Stimulated activated naive B cell treated with anti-CD40 and anti-IgM and Interleukin-4, amounts not matched to agents 10 μg/mL and 1 μg/mL and 100 μg/mL, for 72 hours (primary cell): Measurements from ENCODE around the gene CAPN12.

Experiments
- ATAC-seq, 2 donors: fragments of 150-1000 bp; cut with Tn5 transposase; replicated peaks; 2 replicates each; pipeline ENCODE4 v1.10.0; 2021; ENCODE audit warnings: moderate library complexity in 1 of 2
- DNase-seq: peaks from one replicate; pipeline ENCODE4 v3.0.0; 2021
- H3K27ac Mint-ChIP-seq: one replicate; pipeline ENCODE4 v1.8.0; 2022; ENCODE audit warnings: mild to moderate bottlenecking, mixed read lengths
- H3K27me3 Mint-ChIP-seq, 2 donors: one replicate each; pipeline ENCODE4 v1.8.0; 2022; ENCODE audit warnings: mixed read lengths in 2 of 2
- H3K36me3 Mint-ChIP-seq, 2 donors: one replicate each; pipeline ENCODE4 v1.8.0; 2022; ENCODE audit warnings: mixed read lengths in 2 of 2, mild to moderate bottlenecking in 1 of 2
- H3K4me1 Mint-ChIP-seq, 2 donors: one replicate each; pipeline ENCODE4 v1.8.0; 2022; ENCODE audit warnings: mixed read lengths in 2 of 2, mild to moderate bottlenecking in 1 of 2
- H3K4me3 Mint-ChIP-seq, 2 donors: one replicate each; pipeline ENCODE4 v1.8.0; 2022; ENCODE audit warnings: mild to moderate bottlenecking in 2 of 2, mixed read lengths in 2 of 2, moderate library complexity in 1 of 2
- H3K9me3 Mint-ChIP-seq, 2 donors: one replicate each; pipeline ENCODE4 v1.8.0; 2022; ENCODE audit warnings: mixed read lengths in 2 of 2, mild to moderate bottlenecking in 1 of 2

CAPN12 gene

GRCh38 chr19:38736413-38737280 is 7.6 kb downstream of the CAPN12 start:
- ATAC-seq (peak; percentile 22 to 45), DNase-seq (peak; percentile 48)
- Mint-ChIP-seq H3K36me3 (peaks cover 4 to 16% of the 10 kb centered on the region in 2 donors), H3K27me3 (no peaks in the 10 kb centered on the region), H3K27ac (peak overlapping the region; percentile 71), H3K4me3 (peak overlapping the region; percentile 71 to 85), H3K4me1 (peaks cover 23 to 48% of the 10 kb centered on the region in 2 donors), H3K9me3 (no peaks in the 10 kb centered on the region)

DNA sequence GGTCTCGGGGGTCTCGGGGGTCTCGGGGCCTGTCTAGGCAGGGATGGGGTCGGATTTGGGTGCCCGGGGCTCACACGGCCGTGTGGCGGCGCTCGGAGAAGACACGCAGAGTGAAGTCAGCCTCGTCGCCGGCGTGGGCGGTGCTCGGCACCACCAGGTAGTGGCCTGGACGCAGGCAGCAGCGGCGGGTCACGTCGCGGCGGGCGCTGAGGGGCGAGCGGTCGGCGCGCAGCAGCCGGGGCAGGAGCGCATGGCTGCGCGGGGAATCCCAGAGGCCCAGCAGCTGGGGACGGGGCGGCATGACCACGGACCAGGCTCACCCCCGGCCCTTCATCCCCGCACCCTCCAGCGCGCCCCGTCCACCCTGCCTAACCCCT is 8.2 kb downstream of the CAPN12 start:
- Mint-ChIP-seq H3K4me3 (peak overlapping the region; percentile 76 to 85), H3K9me3 (no peaks in the 10 kb centered on the region)

DNA sequence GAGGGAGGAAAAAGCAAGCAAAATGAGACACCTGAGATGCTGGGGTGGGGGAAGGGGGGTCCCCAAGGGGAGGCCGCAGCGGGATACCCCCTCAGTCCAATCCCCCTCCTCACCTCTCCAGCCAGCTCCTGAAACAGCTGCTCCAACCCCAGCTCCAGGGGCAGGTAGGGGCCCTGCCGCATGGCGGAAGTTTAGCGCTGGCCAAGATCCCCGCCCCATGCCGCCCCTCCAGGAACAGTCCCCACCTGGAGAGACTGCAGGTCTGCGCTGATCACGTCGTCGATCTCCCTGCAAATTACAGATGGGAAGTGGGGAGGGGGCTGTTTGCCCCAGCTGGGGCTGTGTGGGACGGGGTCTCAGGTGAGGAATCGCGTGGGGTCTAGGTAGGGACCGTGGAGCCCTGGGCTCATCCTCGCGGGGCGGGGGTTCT is 9.0 kb downstream of the CAPN12 start:
- H3K9me3 Mint-ChIP-seq: no peaks in the 10 kb centered on the region
- H3K27ac Mint-ChIP-seq: peak overlapping the region; percentile 93
- H3K27me3 Mint-ChIP-seq: no peaks in the 10 kb centered on the region
- H3K36me3 Mint-ChIP-seq: peaks cover 8 to 22% of the 10 kb centered on the region in 2 donors
- peak; percentile 28 for DNase-seq
- H3K4me3 Mint-ChIP-seq: peak overlapping the region; percentile 74 to 84
- ATAC-seq: peak; percentile 36 to 39
- peaks cover 23 to 51% of the 10 kb centered on the region in 2 donors for H3K4me1 Mint-ChIP-seq

More for the DNA sequence above, 8.2 kb downstream of the CAPN12 start:
- H3K4me1 Mint-ChIP-seq: peaks cover 23 to 51% of the 10 kb centered on the region in 2 donors
- ATAC-seq (peak; percentile 48 to 53), DNase-seq (peak; percentile 56)
- H3K27me3 Mint-ChIP-seq: no peaks in the 10 kb centered on the region
- peaks cover 4 to 17% of the 10 kb centered on the region in 2 donors for H3K36me3 Mint-ChIP-seq
- H3K27ac Mint-ChIP-seq: no peak overlapping the region

- H3K4me1 Mint-ChIP-seq: peaks cover 23 to 54% of the 10 kb centered on the region in 2 donors
- H3K9me3 Mint-ChIP-seq: no peaks in the 10 kb centered on the region
- H3K27me3 Mint-ChIP-seq: no peaks in the 10 kb centered on the region
- ATAC-seq (peak; percentile 23 to 41), DNase-seq (no peak)
- peaks cover 13 to 26% of the 10 kb centered on the region in 2 donors for H3K36me3 Mint-ChIP-seq
- peak overlapping the region; percentile 74 to 84 for H3K4me3 Mint-ChIP-seq
- H3K27ac Mint-ChIP-seq: peak overlapping the region; percentile 93
Measured at GRCh38 chr19:38734426-38735256, 9.6 kb downstream of the CAPN12 start.

- DNase-seq (no peak), ATAC-seq (peak in 1 of 2 donors; percentile 36)
- H3K9me3 Mint-ChIP-seq: no peaks in the 10 kb centered on the region
- peak overlapping the region; percentile 74 to 84 for H3K4me3 Mint-ChIP-seq
- H3K27ac Mint-ChIP-seq: peak overlapping the region; percentile 93
- H3K36me3 Mint-ChIP-seq: peaks cover 16 to 29% of the 10 kb centered on the region in 2 donors
- H3K4me1 Mint-ChIP-seq: peaks cover 25 to 58% of the 10 kb centered on the region in 2 donors
- H3K27me3 Mint-ChIP-seq: no peaks in the 10 kb centered on the region
Measured at GRCh38 chr19:38734176-38734425, 10.2 kb downstream of the CAPN12 start.

GRCh38 chr19:38733493-38734175 is 10.6 kb downstream of the CAPN12 start:
- H3K27me3 Mint-ChIP-seq: no peaks in the 10 kb centered on the region
- peaks cover 24 to 56% of the 10 kb centered on the region in 2 donors for H3K4me1 Mint-ChIP-seq
- peak overlapping the region; percentile 93 for H3K27ac Mint-ChIP-seq
- peaks cover 21 to 32% of the 10 kb centered on the region in 2 donors for H3K36me3 Mint-ChIP-seq
- H3K9me3 Mint-ChIP-seq: no peaks in the 10 kb centered on the region
- DNase-seq (no peak), ATAC-seq (no peak)
- peak overlapping the region in 1 of 2 donors; percentile 84 for H3K4me3 Mint-ChIP-seq

GRCh38 chr19:38733241-38733492 is 11.1 kb downstream of the CAPN12 start:
- peaks cover 23 to 53% of the 10 kb centered on the region in 2 donors for H3K4me1 Mint-ChIP-seq
- H3K27me3 Mint-ChIP-seq: no peaks in the 10 kb centered on the region

DNA sequence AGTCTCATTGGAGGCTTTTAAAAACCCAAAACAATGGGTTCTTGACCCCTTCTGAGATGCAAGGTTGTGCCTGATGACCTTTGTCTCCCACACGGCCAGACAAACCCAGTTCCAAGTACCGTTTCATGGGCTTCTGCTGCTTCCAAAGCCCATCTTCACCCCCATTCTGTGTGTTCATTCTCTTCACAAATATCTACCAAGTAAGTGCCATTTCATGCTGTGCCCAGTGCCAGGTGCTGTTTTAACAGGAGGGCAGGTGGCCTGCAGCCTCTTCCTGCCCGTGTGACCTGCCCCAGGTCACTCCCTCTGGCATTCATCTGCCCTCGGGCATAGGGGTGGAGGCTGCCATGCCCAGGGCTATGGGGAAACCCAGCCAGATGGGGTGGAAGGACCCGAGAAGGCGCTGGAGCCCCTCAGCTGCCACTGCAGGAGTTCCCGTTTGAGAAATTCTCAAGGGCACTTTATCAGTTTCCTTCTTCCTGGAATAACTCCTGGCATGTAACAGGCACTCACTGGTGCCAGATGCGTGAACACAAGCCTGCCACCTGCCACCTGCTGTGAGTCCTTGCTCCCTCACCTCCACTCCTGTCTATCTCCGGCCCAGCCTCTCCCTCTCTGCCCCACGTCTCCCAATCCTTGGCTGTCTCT is 12.5 kb downstream of the CAPN12 start:
- peak overlapping the region in 1 of 2 donors; percentile 38 for H3K4me3 Mint-ChIP-seq
- H3K9me3 Mint-ChIP-seq: no peaks in the 10 kb centered on the region
- peaks cover 22 to 44% of the 10 kb centered on the region in 2 donors for H3K4me1 Mint-ChIP-seq
- ATAC-seq (no peak), DNase-seq (no peak)
- no peaks in the 10 kb centered on the region for H3K27me3 Mint-ChIP-seq
- peak overlapping the region; percentile 82 for H3K27ac Mint-ChIP-seq
- peaks cover 27 to 43% of the 10 kb centered on the region in 2 donors for H3K36me3 Mint-ChIP-seq

More at GRCh38 chr19:38733241-38733492, 11.1 kb downstream of the CAPN12 start:
- Mint-ChIP-seq H3K9me3 (no peaks in the 10 kb centered on the region), H3K27ac (peak overlapping the region; percentile 93), H3K36me3 (peaks cover 24 to 35% of the 10 kb centered on the region in 2 donors), H3K4me3 (no peak overlapping the region)
- DNase-seq (no peak), ATAC-seq (no peak)

- Mint-ChIP-seq H3K9me3 (no peaks in the 10 kb centered on the region), H3K4me1 (peaks cover 20 to 41% of the 10 kb centered on the region in 2 donors), H3K27ac (peak overlapping the region; percentile 82), H3K36me3 (peaks cover 29 to 52% of the 10 kb centered on the region in 2 donors), H3K27me3 (no peaks in the 10 kb centered on the region), H3K4me3 (no peak overlapping the region)
- DNase-seq (no peak), ATAC-seq (no peak)
Measured at GRCh38 chr19:38730731-38731589, 13.3 kb downstream of the CAPN12 start.

GRCh38 chr19:38730470-38730730 is 13.9 kb downstream of the CAPN12 start:
- ATAC-seq (no peak), DNase-seq (no peak)
- peak overlapping the region; percentile 22 for H3K27ac Mint-ChIP-seq
- H3K9me3 Mint-ChIP-seq: no peaks in the 10 kb centered on the region
- H3K36me3 Mint-ChIP-seq: peaks cover 29 to 53% of the 10 kb centered on the region in 2 donors
- no peaks in the 10 kb centered on the region for H3K27me3 Mint-ChIP-seq
- H3K4me1 Mint-ChIP-seq: peaks cover 20 to 40% of the 10 kb centered on the region in 2 donors
- no peak overlapping the region for H3K4me3 Mint-ChIP-seq

- peak overlapping the region; percentile 72 for H3K27ac Mint-ChIP-seq
- DNase-seq (peak; percentile 64), ATAC-seq (peak; percentile 85 to 86)
- H3K4me3 Mint-ChIP-seq: no peak overlapping the region
- peaks cover 29 to 53% of the 10 kb centered on the region in 2 donors for H3K36me3 Mint-ChIP-seq
- no peaks in the 10 kb centered on the region for H3K27me3 Mint-ChIP-seq
- no peaks in the 10 kb centered on the region for H3K9me3 Mint-ChIP-seq
- H3K4me1 Mint-ChIP-seq: peaks cover 16 to 34% of the 10 kb centered on the region in 2 donors
Measured at GRCh38 chr19:38729653-38730469, 14.4 kb downstream of the CAPN12 start.

DNA sequence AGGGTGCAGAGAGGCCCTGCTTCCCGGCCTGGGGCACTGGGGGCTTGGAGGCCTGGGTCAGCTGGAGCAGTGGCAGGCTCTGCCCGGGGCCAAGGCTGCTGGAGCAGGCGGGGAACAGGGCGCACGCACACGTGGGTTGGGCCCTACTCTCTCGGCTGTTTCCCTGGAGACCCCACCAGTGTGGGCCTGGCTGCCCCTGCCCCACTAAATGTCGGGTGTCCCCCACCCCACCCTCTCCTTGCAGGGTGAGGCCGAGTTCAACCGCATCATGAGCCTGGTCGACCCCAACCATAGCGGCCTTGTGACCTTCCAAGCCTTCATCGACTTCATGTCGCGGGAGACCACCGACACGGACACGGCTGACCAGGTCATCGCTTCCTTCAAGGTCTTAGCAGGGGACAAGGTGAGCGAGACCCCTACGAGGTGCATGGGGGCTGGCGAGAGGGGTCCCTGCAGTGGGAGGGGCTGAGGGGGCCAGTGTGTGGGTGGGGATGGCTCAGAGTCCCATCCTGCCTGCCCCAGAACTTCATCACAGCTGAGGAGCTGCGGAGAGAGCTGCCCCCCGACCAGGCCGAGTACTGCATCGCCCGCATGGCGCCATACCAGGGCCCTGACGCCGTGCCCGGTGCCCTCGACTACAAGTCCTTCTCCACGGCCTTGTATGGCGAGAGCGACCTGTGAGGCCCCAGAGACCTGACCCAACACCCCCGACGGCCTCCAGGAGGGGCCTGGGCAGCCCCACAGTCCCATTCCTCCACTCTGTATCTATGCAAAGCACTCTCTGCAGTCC is 15.3 kb downstream of the CAPN12 start:
- Mint-ChIP-seq H3K27ac (peak overlapping the region; percentile 59), H3K4me3 (no peak overlapping the region), H3K36me3 (peaks cover 33 to 53% of the 10 kb centered on the region in 2 donors), H3K4me1 (peaks cover 9 to 25% of the 10 kb centered on the region in 2 donors), H3K27me3 (no peaks in the 10 kb centered on the region), H3K9me3 (no peaks in the 10 kb centered on the region)
- ATAC-seq: no peak
- no peak for DNase-seq
